A673 (cell line): ENCODE measurements around the gene PKD2. TPM values are rescaled to one million over a fixed set of nuclear protein-coding genes. Genes with fewer than 3 reads are reported as not detected.
A peak's percentile ranks its signal among the peaks of the same experiment; 100 is the strongest.
"Not testable (repeated sequence)": the region's sequence is repeated elsewhere in the genome, so short reads cannot be mapped to it uniquely, and the experiment has no call there.

Experiments used
- BruUV-seq: library from RNA; stranded (reverse); fragments of 400-500 nt; replicated peaks from 2 replicates; lab custom pipeline; 2021; lab: Mats Ljungman, UMichigan
- CTCF ChIA-PET: fragments of 300-600 bp; sonication (Branson Sonifier 250); formaldehyde crosslinking; loops from one replicate; lab custom pipeline; 2022; ENCODE audit warnings: antibody characterized with exemption; lab: Charles Lee
- POLR2A ChIA-PET: fragments of 300-600 bp; sonication (Branson Sonifier 250); formaldehyde crosslinking; loops from one replicate; lab custom pipeline; 2022; ENCODE audit warnings: antibody characterized with exemption; ENCODE audit not compliant: low non-redundant PET; lab: Charles Lee
- DNase-seq: peaks from one replicate; pipeline ENCODE4 v3.0.0-alpha.2; 2015; ENCODE audit warnings: low spot score
- H3K27ac ChIP-seq: fragments of 200-600 bp; sonication (generic); 2 replicates; pipeline ENCODE4 v1.5.1; 2016; ENCODE audit warnings: mixed run types, low read depth, mild to moderate bottlenecking, mixed read lengths, antibody characterized with exemption, low read length; ENCODE audit not compliant: poor library complexity, severe bottlenecking
- H3K27me3 ChIP-seq: fragments of 200-600 bp; sonication (generic); replicated peaks from 2 replicates; pipeline ENCODE4 v1.6.1; 2017; ENCODE audit warnings: mixed run types, low read depth, mild to moderate bottlenecking, mixed read lengths, antibody characterized with exemption, low read length; ENCODE audit not compliant: insufficient read depth, poor library complexity
- H3K36me3 ChIP-seq: fragments of 200-600 bp; sonication (generic); 2 replicates; pipeline ENCODE4 v1.6.1; 2016; ENCODE audit warnings: mixed run types, mild to moderate bottlenecking, mixed read lengths, antibody characterized with exemption, low read length; ENCODE audit not compliant: insufficient read depth, poor library complexity, severe bottlenecking
- H3K4me1 ChIP-seq: fragments of 200-600 bp; sonication (generic); 2 replicates; pipeline ENCODE4 v1.6.1; 2017; ENCODE audit warnings: mixed run types, mild to moderate bottlenecking, mixed read lengths, antibody characterized with exemption, low read length; ENCODE audit not compliant: insufficient read depth, poor library complexity, severe bottlenecking
- H3K4me3 ChIP-seq: fragments of 200-600 bp; sonication (generic); 2 replicates; pipeline ENCODE4 v1.5.1; 2016; ENCODE audit warnings: low read depth, mixed run types, mild to moderate bottlenecking, mixed read lengths, low read length; ENCODE audit not compliant: poor library complexity, severe bottlenecking
- H3K9me3 ChIP-seq: fragments of 200-600 bp; sonication (generic); 2 replicates; pipeline ENCODE4 v1.6.1; 2016; ENCODE audit warnings: mixed run types, low read depth, mild to moderate bottlenecking, mixed read lengths, antibody characterized with exemption, low read length; ENCODE audit not compliant: poor library complexity, severe bottlenecking
- EZH2 ChIP-seq: fragments of 200-600 bp; sonication (generic); IDR thresholded peaks from 2 replicates; pipeline ENCODE4 v1.6.1; 2017; ENCODE audit warnings: borderline replicate concordance, low read depth, mild to moderate bottlenecking, mixed read lengths, antibody characterized with exemption, low read length; ENCODE audit not compliant: poor library complexity, severe bottlenecking
- intact Hi-C: fragments of 100-400 bp; cut with micrococcal nuclease; formaldehyde crosslinking; loops from one replicate; pipeline ENCODE4 v1.10.0; 2022; ENCODE audit not compliant: unreplicated experiment
- total RNA-seq: library from RNA; stranded (reverse); gene quantifications from 2 replicates; pipeline ENCODE4 v1.2.3, GENCODE V29; 2021
- TF ChIP-seq, protein P1 (sequence below): fragments of 300-800, 200-600 bp; sonication (generic); conservative IDR thresholded peaks from 2 replicates; pipeline ENCODE4 v1.5.1; 2017; ENCODE audit warnings: low read depth, mild to moderate bottlenecking, antibody characterized with exemption, low read length, moderate library complexity, mixed read lengths

Gene PKD2
- total RNA-seq, 1 experiment from 2014 or later = 10.0 TPM

DNA sequence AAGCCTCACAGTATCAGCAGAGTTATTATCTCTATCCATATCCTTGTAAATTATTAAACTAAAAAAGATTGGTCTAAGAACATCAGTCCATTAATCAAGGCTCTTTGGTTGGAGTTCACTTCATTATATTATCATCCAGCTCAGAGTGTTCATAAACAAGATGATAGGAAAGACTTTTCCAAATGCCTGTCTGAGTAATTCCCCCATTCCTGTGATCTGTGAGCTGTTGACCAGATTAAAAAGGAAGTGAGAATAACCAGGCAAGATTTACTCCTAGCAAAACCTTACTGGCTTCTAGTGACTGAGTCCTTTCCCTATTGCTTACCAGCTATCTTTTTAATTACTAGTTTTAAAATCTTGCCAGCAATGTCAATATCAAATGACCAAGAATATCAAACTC, 14.9 kb downstream of the PKD2 start:
- no peaks in the 10 kb centered on the region for H3K9me3 ChIP-seq
- no TSS peak for BruUV-seq
- CTCF ChIA-PET = no interaction called here
- peaks cover 3% of the 10 kb centered on the region for H3K36me3 ChIP-seq
- peaks cover 5% of the 10 kb centered on the region for H3K4me1 ChIP-seq
- H3K27ac ChIP-seq = no peak overlapping the region
- TF ChIP-seq, protein P1, sequence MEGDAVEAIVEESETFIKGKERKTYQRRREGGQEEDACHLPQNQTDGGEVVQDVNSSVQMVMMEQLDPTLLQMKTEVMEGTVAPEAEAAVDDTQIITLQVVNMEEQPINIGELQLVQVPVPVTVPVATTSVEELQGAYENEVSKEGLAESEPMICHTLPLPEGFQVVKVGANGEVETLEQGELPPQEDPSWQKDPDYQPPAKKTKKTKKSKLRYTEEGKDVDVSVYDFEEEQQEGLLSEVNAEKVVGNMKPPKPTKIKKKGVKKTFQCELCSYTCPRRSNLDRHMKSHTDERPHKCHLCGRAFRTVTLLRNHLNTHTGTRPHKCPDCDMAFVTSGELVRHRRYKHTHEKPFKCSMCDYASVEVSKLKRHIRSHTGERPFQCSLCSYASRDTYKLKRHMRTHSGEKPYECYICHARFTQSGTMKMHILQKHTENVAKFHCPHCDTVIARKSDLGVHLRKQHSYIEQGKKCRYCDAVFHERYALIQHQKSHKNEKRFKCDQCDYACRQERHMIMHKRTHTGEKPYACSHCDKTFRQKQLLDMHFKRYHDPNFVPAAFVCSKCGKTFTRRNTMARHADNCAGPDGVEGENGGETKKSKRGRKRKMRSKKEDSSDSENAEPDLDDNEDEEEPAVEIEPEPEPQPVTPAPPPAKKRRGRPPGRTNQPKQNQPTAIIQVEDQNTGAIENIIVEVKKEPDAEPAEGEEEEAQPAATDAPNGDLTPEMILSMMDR = no peak
- TF ChIP-seq EZH2 = no peak
- H3K27me3 ChIP-seq = no peaks in the 10 kb centered on the region
- no peak overlapping the region for H3K4me3 ChIP-seq
- no peak for DNase-seq
- POLR2A ChIA-PET = no interaction called here
- intact Hi-C loops = no loop called here

DNA sequence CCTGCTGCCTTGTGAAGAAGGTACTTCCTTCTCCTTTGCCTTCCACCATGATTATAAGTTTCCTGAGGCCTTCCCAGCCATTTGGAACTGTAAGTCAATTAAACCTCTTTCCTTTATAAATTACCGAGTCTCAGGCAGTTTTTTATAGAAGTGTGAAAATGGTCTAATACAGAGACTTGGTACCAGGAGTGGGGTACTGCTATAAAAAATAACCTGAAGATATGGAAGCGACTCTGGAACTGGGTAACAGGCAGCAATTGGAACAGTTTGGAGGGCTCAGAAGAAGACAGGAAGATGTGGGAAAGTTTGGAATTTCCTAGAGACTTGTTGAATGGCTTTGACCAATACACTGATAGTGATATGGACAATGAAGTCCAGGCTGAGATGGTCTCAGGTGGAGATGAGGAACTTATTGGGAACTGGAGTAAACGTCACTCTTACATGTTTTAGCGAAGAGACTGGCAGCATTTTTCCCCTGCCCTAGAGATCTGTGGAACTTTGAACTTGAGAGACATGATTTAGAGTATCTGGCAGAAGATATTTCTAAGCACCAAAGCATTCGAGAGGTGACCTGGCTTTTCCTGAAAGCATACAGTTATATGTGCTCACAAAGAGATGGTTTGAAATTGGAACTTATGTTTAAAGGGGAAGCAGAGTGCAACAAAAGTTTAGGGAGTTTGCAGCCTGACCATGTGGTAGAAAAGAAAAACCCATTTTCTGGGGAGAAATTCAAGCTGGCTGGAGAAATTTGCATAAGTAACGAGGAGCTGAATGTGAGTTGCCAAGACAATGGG, 18.6 kb downstream of the PKD2 start:
- intact Hi-C loops, H3K4me1 ChIP-seq, H3K4me3 ChIP-seq, H3K27ac ChIP-seq, BruUV-seq, H3K27me3 ChIP-seq, H3K9me3 ChIP-seq, CTCF ChIA-PET, H3K36me3 ChIP-seq, POLR2A ChIA-PET, DNase-seq: not testable (repeated sequence)

DNA sequence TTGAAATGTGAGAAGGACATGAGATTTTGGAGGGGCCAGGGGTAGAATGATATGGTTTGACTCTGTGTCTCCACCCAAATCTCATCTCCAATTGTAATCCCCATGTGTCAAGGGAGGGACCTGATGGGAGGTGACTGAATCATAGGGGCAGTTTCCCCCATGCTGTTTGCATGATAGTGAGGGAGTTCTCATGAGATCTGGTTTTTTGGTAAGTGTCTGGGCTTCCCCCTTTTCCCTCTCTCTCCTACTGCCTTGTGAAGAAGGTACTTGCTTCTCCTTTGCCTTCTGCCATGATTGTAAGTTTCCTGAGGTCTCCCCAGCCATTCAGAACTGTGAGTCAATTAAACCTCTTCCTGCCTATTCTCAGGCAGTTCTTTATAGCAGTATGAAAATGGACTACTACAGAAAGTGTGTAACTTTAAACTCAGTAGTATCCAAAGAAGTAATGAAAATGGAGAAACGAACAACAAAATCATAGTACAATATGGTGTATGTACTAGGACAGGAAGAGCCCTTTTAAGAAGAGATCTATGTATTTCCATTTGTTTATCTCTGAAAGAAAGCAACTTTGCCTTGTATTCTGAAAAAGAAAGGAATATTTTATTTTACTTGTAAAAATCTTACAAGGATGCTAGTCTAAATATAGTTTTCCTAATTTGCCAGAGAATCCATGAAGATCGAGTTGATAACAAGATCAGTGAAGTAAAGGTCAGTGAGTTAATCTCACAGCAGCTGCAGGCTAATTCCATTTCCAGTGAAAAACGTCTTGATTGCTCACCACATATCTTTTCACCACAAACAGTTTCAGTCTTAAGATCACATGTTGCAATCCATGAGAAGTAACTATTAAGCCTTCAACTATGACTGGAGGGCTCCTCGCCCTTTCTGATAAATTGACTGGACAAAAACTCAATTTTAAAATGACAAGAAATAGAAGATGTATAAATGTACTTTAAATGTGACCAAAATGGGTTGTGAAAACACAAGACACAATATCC, 20.5 kb downstream of the PKD2 start:
- Histone ChIP-seq H3K36me3 (peaks cover 3% of the 10 kb centered on the region), H3K9me3 (no peaks in the 10 kb centered on the region), H3K27me3 (no peaks in the 10 kb centered on the region), H3K4me3 (no peak overlapping the region), H3K27ac (no peak overlapping the region), H3K4me1 (no peaks in the 10 kb centered on the region)
- intact Hi-C loops = no loop called here
- DNase-seq = peak; percentile 3
- ChIA-PET POLR2A (interaction anchor here (0.6 kb wide), 1 partner anchor 1343 kb away, joined by 4 read pairs; no protein-coding TSS in a partner anchor), CTCF (no interaction called here)
- TF ChIP-seq, protein P1 = no peak
- TF ChIP-seq EZH2 = no peak
- no TSS peak for BruUV-seq
